Glomerular visceral epithelial cell (primary cell): ENCODE results near the gene GALNT18.
"Not testable (repeated sequence)": the region's sequence is repeated elsewhere in the genome, so short reads cannot be mapped to it uniquely, and the experiment has no call there.

Experiments used
- DNase-seq: peaks from one replicate; pipeline ENCODE4 v3.0.0-alpha.2; 2016; ENCODE audit errors: extremely low spot score

GALNT18 gene

DNA sequence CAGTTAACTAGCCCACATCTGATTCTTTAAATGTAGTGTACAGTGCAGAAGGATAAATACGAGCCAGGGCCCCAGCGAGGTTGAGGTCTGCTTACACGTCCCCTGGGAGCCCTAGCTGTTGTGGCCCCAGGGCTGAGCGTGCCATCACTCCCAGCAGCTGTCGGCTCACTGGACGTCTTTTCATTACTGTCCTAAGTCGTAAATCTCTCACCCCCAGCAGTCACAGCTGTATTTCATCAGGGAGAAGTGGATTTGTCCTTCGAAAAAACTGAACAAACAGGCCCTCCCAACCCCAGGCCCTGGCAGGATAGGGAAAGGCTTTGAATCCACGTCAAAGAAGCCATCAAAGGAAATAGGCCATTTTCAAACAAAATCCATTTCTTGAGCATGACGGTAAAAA lies 158.4 kb downstream of the GALNT18 start:
- no peak for DNase-seq

DNA sequence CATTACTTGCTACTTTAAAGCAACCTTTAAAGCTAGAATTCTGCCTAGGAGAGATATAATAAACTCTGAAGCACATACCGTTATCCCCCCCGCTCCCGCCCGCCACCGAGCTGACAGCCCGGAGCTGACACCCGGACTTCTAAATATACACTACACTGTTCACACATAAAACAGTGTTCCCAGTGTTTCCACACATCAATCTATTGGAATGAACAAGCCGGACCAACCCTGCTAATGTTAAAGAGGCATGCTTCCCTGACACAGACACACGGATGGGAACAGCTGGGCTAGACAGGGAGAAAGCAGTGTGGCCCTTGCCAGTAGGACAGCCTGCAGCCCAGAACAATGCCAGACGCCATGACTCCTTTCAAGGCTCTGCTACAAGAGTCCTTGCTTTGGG lies 160.3 kb downstream of the GALNT18 start:
- DNase-seq, result no peak

DNA sequence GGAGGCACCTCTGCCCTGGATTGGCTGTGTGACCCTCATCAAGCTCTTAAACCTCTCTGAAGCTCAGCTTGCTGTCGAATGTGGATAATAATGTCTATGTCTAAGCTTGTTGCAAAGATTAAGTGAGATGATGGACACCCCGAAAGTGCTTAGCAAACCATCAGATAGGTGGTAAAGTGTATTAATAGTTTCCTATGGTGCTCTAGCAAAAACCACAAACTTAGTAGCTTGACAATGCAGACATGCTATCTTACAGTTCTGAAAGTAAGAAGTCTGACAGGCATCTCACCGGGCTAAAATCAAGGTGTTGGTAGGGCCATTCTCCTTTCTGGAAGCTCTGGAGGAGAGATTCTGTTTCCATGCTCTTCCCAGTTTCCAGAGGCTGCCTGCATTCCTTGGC lies 162.2 kb downstream of the GALNT18 start:
- no peak for DNase-seq

DNA sequence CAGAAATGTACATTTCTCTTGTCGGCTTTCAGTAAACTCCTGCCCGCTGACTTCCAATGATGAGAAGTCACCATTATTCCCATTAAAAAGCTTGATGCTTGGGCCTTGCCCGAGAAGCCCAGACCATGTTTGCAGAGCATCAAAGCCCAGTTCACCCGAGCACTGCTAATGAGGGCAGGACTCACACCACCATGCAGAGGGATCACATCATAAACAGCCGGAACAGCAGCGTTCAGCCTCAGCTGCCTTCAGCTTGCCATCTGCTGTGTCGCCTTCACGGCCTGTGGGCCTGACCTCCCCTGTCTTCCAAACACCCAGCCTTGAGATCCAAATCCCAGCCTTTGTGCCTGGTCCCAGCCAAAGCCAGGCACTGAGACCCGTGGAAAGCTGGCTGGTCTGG lies 163.3 kb downstream of the GALNT18 start:
- no peak for DNase-seq

DNA sequence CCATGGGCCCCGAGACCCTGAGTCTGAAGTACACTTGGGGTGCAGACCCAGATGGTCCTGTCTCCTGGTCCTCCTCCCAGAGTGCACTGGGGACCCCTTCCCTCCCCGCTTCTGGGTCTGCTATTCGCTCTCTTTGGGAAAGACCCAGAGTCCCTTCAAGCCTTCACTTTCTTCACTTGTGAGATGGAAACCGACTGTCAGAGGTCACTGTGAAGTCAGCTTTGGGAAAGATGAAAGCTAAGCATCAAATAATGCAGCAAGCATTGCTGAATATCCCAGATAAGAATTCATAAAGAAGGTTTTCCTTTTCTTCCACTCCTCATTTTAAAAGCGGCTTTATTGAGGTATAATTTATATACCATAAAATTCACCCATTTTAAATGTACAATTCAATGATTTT lies 163.8 kb downstream of the GALNT18 start:
- no peak for DNase-seq

DNA sequence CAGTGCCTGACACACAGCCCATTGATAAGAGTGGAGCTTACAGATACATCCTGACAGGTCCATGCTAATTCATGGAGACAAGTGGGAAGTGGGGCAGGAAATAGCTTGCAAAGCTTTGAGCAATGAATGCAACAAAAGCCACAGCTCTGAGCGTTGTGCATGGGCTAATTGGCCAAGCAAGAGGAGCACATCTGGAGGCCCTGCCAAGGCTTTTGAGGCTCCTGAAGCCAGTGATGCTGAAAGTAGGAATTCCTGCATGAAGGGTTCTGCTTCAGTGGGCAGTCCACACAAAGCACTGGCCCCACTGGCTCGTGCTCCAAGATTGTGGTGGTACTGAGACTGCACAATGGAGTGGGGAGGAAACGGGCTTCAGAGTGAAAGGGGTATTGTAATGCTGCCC lies 164.9 kb downstream of the GALNT18 start:
- DNase-seq, result no peak

DNA sequence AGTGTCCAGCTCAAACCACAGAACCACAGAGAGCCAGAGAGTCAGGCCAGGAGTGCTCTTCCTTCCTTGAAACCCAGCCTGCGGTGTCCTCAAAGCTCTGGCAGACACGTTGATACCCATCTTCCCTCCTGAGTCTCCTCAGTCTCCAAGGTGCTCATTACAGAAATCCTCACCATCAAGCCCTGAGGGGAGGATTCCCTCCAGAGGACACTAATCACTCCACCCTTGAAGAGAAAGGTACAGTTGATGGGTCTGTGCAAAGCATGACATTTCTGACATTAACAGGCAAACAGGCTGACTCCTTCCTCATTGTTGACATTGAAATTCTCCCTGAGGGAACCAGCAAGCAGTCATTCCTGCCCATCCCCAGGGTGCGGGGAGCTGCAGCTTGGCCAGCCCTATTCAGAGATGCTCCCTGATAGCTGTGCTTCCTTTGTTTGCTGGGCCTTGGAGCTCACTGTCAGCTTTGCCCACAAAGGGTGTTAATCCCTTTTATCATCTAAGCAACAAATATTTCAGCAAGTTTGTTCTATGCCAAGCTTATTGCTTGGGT lies 167.1 kb downstream of the GALNT18 start:
- DNase-seq, result no peak

DNA sequence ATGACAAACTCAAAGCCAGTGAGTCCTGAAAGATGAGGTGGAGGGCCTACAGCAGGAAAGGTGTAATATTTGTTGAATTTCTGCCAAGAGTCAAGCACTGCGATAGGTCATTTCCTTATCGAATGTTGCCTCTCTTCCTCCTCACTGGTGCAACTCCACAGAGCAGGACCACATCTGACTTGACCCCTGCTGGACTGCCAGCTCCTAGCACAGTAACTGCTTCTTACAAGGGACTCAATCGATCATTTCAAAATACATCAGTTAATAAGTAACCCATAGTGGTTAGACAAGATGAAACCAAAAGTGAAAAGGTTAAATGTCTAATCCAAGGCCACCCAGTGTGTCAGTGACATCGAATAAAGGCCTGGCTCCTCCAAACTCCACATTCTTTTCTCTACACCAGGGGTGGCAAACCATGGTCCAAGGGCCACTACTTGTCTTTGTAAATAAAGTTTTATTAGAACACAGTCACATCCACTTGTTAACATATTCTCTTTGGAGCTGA lies 170.3 kb downstream of the GALNT18 start:
- DNase-seq, result peak; percentile 29

DNA sequence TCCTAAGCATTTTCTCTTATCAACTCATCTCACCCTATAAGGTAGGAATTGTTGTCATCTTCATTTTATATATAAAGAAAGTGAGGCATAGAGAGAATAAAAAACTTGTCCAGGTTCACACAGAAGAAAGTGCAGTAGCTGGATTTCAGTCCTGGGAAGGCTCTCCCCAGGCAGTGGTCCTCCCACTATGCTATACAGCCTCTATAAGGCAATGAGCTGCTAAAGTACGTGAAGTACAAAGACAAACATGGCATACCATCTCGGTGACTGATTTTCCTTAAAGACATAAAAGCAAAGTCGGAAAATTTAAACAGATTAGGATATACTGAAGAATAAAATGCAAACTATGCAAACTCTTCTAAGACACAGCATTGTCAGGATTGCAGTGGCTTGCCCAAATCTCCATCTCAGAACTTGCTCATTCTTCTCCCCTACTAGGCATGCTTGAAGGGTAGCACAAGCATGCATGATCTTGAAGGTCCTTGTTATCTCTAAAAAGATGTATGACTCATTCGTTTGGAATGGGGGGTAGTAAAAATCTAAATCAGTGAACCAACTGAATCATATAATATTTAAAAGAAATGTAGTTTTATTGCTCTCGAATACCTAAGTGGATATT lies 171.0 kb downstream of the GALNT18 start:
- DNase-seq, result no peak

DNA sequence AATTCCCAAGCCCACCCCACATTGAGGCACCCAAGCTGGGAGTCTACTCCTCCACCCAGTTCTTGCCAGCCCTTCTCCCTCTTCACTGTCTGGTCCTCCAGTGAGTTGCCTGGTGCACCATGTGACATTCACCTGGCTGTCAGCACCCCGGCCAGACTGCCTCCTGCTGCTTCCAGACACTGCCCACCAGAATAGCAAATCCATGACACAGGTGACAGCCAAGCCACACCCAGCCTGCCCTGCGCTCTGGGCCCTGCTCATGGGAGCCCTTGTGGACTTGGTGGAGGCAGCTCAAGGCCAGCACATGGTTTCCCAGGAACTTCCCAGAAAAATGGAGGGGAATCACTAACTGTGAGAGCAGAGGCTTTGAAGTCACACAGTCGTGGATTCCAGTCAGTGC lies 172.5 kb downstream of the GALNT18 start:
- DNase-seq, result no peak

DNA sequence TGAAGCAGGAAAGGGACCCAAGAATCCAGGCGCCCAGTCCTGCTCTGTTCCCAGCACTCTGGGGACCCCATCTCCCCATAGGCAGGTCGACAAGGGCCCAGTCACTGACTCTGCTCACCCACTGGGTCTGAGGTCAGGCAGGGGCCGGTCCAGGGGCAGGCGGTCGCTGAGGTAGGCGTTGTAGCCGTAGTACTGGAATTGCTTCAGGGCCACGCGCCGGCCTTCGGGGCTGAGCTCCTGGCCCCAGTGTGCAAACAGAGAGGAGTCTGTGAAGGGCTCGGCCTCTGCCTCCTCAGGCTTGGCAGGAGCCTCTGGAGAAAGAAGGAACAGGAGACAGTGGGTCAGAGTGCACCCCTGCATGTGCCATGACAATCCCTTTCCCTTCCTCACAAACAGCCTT lies 173.2 kb downstream of the GALNT18 start:
- DNase-seq, result no peak

DNA sequence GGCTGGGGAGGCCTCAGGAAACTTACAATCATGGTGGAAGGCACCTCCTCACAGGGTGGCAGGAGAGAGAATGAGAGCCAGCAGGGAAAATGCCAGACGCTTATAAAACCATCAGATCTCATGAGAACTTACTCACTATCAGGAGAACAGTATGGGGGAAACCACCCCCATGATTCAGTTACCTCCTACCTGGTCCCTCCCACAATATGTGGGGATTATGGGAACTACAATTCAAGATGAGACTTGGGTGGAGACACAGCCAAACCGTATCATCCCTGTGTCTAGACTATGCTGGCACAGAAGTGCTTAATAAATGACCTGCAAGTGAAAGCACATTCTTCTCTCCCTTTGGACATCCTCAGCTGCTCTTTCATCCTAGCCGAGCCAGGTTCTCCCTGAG lies 174.2 kb downstream of the GALNT18 start:
- not testable (repeated sequence) for DNase-seq

DNA sequence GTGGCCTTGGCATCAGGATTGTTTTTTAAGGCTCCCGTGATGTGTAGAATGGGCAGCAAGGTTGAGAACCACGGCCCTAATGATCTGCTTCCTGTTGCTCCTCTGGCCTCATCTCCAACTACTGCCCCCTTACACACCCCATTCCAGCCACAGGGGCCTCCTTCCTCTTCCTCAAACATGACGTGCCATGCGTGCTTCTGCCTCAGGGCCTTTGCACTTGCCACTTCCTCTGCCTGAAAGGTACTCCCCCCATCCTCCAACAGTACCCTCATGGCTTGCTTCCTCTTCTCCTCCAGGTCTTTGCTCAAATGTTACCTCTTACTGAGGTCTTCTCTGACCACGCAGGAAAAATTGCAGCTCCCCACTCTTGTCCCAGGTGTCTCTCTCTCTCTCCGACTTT lies 174.8 kb downstream of the GALNT18 start:
- no peak for DNase-seq

DNA sequence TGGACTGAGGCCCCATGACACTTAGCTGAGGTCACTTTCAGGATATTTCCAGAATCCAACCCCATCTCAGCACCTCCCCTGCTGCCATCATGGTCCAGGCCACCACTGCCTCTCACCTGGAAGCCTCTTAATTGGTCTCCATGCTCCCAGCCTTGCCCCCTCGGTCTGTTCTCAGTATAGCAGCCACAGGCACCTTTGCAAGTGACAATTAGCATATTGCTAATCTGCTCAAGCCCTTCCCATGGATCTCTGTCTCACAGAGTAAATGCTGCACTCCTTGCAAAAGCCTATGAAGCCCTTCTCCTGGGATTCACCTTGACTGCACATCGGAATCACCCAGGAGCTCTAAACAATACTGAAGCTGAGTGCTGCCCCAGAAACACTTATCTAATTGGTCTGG lies 175.2 kb downstream of the GALNT18 start:
- DNase-seq, result no peak

DNA sequence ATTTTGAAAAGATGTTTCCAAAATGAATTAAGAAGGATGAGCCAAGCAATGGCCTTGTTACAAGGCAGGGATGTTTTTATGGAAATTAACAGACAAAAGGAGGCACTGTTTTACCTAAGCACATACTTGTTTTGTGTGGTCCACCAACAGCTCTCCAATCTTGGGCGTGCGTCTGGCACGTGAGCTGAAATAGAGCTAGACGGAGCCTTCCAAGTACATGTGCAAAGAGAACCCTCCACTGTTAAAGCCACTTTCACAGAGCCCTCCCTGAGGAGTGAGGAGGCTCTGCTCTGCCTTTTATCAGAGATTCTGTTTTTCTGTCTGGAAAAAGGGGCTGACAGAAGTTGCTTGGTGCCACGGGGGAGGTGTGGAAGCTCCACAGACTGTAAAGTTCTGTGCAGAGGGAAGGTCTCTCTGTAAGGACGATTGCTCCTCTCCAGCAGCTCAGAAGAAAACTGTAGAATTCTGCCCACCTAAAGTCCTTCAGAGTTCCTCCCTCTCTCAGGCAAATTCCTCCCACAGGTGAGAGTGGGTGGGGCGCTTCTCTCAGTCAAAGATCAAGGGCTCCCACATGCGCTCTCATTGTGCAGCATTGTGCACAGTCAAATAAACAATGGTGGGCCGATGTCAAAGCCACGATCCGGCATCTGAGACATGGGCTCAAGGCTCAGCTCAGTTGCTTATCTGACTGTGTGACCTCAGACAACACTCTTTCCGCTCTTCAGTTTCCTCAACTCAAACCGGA lies 176.2 kb downstream of the GALNT18 start:
- DNase-seq, result no peak

DNA sequence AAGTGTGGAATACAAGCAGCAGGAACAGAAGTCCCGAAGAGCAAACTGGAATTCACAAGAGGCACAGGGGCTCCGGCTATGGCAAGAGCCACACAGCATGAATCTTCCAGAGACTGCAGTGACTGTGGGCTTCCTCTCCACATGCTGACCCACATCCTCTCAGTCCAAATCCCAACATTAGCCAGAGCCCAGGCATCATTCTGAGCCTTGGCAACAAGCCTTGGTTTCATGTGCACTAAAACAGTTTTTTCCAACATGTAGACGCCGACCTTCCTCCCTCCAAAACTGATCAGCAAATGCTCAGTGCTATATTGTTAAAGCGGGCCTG lies 177.0 kb downstream of the GALNT18 start:
- no peak for DNase-seq

DNA sequence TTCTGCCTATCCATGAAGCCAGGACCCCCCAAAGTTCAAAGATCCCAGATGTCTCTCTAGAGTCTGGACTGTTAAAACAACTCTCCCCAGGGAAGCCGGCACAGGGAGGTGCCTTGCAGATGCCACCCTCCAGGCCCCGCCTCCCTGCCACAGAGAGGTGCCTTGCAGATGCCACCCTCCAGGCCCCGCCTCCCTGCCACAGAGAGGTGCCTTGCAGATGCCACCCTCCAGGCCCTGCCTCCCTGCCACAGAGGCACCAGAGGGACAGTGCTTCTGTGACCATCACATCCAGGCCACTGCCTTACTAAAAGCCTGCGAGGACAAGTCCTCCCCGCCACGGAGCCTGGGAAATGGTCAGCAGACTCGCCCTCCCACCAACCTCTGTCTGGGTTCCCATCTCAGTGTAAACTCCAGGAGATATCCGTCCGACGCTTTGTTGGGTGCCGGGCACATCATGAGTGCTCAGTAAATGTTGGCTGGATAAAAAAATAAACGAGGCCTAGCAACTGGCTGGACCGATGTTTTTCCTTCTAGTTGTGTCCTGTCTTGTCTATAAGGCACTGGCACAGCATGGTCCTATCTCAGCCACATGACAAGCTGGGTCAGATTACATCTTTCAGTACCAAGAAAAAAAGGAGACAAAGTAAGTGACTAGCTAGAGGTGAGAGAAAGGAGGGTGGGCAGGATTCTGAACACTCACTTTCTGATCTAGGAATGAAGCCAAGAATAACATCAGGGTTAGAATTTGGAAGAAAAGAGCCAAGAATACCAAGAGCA lies 177.6 kb downstream of the GALNT18 start:
- no peak for DNase-seq

DNA sequence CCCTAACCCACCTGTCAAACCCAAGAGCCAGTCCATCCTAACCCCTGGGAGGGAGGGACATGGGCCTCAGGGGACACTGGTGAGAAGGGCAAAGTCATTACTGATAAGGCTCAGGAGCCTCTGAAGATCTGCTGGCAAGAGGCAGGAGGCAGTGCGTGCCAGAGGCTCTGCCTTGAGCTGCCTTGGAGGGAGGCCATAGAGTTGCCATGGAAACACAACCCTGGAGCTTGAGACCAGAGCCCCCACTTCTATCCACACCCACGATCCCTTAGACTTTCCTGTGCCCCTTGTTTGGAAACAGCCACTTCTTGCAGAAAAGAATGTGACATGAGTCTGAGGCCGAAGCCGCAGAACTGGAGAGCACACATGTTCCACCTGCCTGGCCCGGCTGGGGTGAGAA lies 179.0 kb downstream of the GALNT18 start:
- no peak for DNase-seq

DNA sequence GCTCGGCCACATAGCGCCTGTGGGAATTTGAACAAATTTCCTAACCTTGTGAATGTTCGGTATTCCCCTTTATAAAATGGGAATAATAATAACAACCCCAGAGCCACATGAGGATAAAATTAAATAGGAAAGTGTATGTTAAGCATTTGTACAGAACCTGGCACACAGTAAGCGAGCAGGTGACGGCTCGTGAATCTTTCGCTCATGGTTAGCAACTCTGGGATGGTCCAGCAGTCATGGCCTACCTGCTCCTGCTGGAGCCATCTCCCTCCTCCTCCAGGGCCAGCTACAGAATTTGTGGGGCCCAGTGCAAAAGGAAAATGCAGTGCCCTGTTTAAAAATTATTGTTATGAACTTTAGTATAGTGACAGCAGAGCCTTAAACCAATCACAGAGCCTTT lies 180.3 kb downstream of the GALNT18 start:
- DNase-seq, result no peak

DNA sequence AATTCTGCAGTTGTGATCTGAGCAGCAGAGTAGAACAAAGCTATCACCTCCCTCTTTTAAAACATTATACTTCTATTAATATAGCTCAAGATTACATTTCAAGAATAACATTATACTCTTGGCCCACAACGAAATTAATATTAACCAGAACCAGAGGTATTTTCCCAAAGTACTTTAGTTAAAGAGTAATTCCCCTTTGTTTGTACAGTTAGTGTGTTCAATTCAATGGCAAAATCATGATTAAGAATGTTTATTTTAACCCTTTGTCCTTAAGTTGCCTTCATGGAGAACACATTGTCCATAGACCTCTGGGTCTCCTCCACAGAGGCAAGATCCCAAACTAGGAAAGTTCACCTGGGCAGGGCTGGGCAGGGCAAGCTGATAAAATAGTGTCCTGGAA lies 180.7 kb downstream of the GALNT18 start:
- DNase-seq, result no peak

DNA sequence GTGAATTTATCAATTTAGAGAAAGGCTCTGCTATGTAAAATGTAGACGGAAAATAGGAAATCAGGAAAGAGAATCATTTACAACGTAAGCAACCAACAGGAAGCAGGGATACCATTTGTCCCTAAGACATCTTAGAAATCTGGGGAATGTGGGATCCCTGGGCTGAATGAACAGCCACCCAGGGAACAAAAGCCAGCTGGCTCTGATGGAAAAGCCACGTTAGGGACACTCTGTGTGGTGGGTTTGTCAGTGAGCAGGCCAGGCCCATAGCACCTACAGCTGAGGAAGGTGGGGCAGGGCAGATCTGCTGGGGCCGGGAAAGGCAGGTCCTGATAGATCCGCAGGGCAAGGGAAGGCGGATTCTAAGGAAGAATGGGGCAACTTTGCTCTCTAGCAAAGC lies 181.7 kb downstream of the GALNT18 start:
- DNase-seq, result no peak

DNA sequence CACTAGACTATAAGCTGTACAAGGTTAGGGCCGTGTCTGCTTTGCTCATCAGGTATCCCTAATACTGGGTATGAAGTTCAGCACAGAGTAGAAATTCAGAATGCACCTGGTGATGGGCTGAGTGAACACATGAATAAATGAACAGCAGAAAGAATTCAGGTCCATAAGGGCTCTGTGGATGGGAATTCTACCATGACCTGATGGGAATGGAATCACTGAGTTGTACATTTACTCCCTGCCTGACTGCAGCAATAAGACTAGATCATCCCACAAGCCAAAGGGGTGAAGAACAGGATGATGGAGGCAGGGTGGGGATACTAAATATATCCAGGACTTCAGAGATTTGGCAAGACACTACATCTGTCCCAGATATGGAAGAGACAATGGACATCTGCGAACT lies 182.2 kb downstream of the GALNT18 start:
- DNase-seq, result no peak
